ENCODE data around the gene PAWR.
"Not testable (repeated sequence)": the region's sequence is repeated elsewhere in the genome, so short reads cannot be mapped to it uniquely, and the experiment has no call there.

PAWR gene

DNA sequence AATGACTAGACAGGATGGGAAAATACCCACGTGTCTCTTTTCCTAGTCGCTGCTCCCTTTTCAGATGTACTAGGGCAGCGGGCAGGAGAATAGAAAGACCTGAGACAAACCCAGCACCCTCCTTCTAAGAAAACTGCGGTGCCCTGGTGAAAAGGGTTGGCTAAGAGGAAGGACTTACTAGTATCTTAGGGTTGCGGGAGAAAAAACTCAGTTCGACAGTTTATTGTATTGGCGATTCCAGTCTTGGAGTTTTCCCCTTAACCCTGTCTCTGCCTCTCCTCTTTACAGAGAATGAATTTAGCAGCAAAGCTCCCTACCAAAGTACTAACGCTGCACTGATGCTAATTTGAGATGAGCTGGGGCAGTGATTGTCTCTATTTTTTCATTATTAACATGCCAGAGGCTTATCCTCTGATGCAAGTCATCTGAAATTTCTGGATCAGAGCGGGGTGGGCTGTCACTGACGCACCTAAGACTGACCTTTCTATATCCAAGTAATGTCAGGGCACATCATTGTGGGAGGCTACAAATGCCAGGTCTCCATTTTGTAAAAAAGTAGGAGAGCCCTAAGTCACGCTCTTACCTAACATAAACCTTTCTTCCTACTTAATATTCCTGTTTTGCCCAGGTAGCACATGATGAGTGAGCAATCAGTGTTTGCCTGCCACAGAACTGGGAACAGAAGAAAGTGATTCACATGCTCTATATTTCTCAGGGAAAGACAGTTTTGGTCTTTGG, 916 bp upstream of the PAWR start:
- peak overlapping the region; percentile 80 for H3K4me3 Mint-ChIP-seq
- H3K9me3 Mint-ChIP-seq: no peaks in the 10 kb centered on the region
- peaks cover 16% of the 10 kb centered on the region for H3K4me1 Mint-ChIP-seq (ENCODE audit: low read depth)
- H3K36me3 Mint-ChIP-seq (ENCODE audit: low read depth): peaks cover 1% of the 10 kb centered on the region
- no peak for DNase-seq (ENCODE audit: low spot score)
- H3K27ac Mint-ChIP-seq: no peak overlapping the region
- peaks cover 57% of the 10 kb centered on the region for H3K27me3 Mint-ChIP-seq (ENCODE audit: low read depth)

DNA sequence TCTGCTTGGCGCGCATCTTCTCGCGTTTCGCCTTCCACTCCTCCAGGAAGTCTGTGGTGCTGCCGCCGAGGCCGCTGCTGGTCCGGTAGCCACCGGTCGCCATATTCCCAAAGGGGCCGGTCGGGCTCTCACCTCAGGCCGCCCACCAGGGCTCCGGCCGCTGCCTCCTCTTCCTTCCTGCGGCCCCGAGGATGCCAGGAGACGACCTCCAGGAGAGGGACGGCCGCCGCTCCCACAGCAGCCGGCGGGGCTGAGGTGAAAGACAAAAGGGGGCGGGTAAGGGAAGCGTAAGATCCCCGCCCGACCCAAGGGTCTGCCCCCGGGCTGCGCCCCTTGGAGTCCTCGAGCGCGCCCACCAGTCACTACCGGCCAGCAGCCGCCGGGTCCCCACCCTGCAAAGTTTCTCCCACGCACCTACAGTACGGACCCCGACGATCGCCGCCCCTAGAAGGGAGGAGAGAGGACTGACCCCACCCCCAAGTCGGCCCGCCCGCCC, 574 bp downstream of the PAWR start:
- Mint-ChIP-seq H3K4me3 (peak overlapping the region; percentile 80), H3K36me3 (ENCODE audit: low read depth) (peaks cover 1% of the 10 kb centered on the region), H3K27me3 (ENCODE audit: low read depth) (peaks cover 61% of the 10 kb centered on the region), H3K4me1 (ENCODE audit: low read depth) (peaks cover 16% of the 10 kb centered on the region), H3K9me3 (no peaks in the 10 kb centered on the region), H3K27ac (no peak overlapping the region)
- DNase-seq (ENCODE audit: low spot score): no peak

DNA sequence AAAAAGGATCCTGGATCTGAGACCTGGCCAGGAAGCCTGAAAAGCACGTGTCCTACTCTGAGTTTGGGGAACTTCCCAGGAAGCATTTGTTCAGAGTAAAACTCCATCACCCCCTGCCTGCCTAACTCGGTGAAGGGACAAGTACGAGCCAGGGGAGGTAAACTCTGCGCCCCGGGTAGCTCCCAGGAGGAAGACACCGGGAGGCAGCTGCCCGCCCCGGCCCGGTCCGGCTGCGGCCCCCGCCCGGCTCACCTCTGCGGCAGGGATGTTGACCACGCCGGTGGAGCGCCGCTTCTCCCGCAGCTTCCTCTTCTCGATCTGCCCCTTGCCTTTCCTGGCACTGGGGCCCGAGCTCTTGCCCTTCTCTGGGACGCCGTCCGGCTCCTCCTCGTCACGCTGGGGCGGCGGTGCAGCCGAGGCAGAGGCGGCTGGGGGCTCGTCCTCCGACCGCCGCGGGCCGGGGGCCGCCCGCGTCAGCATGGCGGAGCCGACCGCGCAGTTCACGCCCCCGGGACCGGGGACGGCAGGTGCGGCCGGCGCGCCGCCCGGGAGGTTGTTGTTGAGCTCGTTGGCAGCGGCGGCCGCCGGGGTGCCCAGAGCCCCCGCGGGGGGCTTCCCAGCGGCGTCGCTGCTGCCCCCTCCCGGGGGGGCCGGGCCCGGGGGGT, 1.2 kb downstream of the PAWR start:
- peaks cover 1% of the 10 kb centered on the region for H3K36me3 Mint-ChIP-seq (ENCODE audit: low read depth)
- peaks cover 16% of the 10 kb centered on the region for H3K4me1 Mint-ChIP-seq (ENCODE audit: low read depth)
- peaks cover 58% of the 10 kb centered on the region for H3K27me3 Mint-ChIP-seq (ENCODE audit: low read depth)
- no peak for DNase-seq (ENCODE audit: low spot score)
- no peak overlapping the region for H3K27ac Mint-ChIP-seq
- no peaks in the 10 kb centered on the region for H3K9me3 Mint-ChIP-seq
- peak overlapping the region; percentile 80 for H3K4me3 Mint-ChIP-seq

DNA sequence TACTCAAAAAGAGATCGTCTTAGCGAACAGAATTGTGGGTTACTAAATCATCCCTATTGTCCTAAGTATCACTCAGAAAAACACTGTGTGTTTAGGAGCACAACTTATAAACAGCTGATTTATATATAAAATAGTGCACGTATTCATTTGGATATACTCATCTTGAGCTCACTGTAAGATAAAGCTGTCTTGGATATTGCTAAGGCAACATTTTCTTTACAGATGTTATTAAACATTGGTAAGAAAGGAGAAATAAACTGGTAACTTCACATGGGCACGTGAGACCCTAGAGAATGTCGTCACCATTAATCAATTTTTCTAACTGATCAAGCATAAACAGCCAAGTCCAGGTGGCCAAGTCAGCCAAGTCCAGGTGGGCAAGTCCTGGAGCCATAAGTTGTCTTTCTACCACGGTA, 1.7 kb downstream of the PAWR start:
- Mint-ChIP-seq H3K4me1 (ENCODE audit: low read depth) (peaks cover 16% of the 10 kb centered on the region), H3K27ac (no peak overlapping the region), H3K27me3 (ENCODE audit: low read depth) (peaks cover 56% of the 10 kb centered on the region), H3K36me3 (ENCODE audit: low read depth) (peaks cover 1% of the 10 kb centered on the region), H3K4me3 (peak overlapping the region; percentile 68), H3K9me3 (no peaks in the 10 kb centered on the region)
- DNase-seq (ENCODE audit: low spot score): no peak

DNA sequence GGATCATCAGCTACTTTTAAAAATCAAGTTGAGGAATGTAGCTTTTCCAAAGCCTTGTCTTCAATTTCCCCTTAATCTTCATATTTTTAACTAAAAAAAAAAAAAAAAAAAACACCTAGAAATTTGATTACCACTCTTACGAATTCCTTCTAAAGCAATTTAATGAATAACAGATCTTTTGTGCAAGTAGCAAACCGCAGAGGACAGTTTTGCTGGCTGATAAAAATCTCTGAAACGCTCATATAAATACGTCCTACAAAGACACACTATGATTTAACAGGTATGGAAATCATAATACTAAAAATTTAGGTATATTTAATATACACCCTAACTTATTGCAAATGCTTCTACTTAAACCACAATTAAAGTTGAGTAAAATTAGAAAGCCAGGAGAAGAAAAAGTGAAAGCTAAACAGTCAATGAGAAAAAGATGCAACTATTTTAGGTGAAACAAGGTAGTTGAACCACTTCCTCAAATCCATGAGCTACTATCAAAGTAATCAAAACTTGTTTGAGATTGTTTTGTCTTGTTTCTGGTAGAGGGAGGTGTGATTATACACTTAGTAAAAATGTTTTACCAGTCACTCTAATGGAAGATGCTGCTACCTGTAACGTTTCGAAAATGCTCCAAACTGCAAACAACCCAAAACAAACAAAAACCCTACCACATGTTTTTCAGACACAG, 2.2 kb downstream of the PAWR start:
- Mint-ChIP-seq H3K9me3 (no peaks in the 10 kb centered on the region), H3K36me3 (ENCODE audit: low read depth) (peaks cover 1% of the 10 kb centered on the region), H3K4me1 (ENCODE audit: low read depth) (peaks cover 16% of the 10 kb centered on the region), H3K27me3 (ENCODE audit: low read depth) (peaks cover 55% of the 10 kb centered on the region), H3K27ac (no peak overlapping the region), H3K4me3 (peak overlapping the region; percentile 68)
- DNase-seq (ENCODE audit: low spot score): no peak

DNA sequence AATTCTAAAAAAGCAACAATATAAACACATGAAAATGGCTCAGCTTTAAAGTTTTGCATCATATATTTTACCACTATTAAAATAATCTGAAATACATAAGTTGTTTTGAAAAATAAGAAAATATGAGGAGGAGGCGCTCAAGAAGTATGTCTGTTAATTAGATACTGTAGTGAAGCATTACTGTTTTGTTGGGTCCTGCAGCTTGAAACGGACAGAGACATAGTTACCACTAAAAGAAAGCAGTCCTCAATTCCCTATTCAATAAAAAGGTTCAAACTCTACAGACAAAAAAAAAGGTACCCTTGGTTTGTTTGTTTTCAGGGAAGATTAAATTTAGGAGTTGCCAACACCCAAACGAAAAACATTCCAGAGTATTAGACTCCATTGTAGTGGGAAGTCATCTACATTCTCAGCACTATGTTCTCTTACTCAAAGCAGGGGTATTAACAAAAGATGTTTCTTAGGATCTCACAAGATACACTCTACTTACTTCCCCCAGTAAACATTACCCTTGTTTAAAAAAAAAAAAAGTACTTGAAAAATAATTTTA, 3.0 kb downstream of the PAWR start:
- Mint-ChIP-seq H3K36me3 (ENCODE audit: low read depth) (peaks cover 1% of the 10 kb centered on the region), H3K4me1 (ENCODE audit: low read depth) (peaks cover 16% of the 10 kb centered on the region), H3K27ac (no peak overlapping the region), H3K27me3 (ENCODE audit: low read depth) (peaks cover 47% of the 10 kb centered on the region), H3K4me3 (peak overlapping the region; percentile 41), H3K9me3 (no peaks in the 10 kb centered on the region)
- DNase-seq (ENCODE audit: low spot score): no peak

DNA sequence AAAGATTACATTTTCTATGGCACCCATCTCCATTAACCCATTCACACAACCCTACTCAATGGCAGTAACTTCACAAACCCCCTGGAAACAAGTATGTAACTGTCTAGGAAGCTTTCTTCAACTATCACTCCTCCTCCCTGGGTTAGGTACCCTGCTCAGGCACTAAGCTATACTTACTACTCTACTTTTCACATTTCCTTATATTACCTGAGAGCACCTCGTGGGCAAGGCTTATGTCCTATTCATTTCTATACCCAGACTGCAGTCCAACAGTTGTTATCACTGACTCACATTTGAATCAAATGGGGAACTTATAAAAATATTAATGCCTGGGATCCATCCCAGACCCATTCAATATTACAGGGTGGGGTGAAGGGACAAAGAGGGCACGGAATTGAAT, 4.6 kb downstream of the PAWR start:
- Mint-ChIP-seq H3K36me3 (ENCODE audit: low read depth) (peaks cover 1% of the 10 kb centered on the region), H3K4me3 (no peak overlapping the region), H3K27me3 (ENCODE audit: low read depth) (peaks cover 36% of the 10 kb centered on the region), H3K27ac (no peak overlapping the region), H3K9me3 (no peaks in the 10 kb centered on the region), H3K4me1 (ENCODE audit: low read depth) (peaks cover 13% of the 10 kb centered on the region)
- no peak for DNase-seq (ENCODE audit: low spot score)

DNA sequence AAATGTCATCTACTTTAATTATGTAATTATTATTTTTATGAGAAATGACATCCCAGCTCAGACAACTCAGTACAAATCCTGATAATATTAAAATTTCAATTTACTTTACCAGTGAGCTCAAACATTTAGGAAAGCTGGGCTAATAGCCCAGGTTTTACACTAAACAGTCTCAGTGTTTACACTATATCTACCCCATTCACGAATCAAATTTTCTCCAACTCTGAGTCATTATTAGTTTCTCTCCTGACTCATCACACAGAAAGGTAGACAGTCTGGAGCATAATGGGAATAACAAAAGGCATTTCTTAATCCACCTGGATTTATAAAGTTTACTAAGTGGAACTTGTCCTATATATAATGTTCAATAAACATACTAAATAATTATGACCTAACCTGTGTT, 5.7 kb downstream of the PAWR start:
- no peak for DNase-seq (ENCODE audit: low spot score)
- Mint-ChIP-seq H3K9me3 (no peaks in the 10 kb centered on the region), H3K27ac (no peak overlapping the region), H3K36me3 (ENCODE audit: low read depth) (peaks cover 1% of the 10 kb centered on the region), H3K27me3 (ENCODE audit: low read depth) (peaks cover 36% of the 10 kb centered on the region), H3K4me3 (no peak overlapping the region), H3K4me1 (ENCODE audit: low read depth) (peaks cover 13% of the 10 kb centered on the region)

DNA sequence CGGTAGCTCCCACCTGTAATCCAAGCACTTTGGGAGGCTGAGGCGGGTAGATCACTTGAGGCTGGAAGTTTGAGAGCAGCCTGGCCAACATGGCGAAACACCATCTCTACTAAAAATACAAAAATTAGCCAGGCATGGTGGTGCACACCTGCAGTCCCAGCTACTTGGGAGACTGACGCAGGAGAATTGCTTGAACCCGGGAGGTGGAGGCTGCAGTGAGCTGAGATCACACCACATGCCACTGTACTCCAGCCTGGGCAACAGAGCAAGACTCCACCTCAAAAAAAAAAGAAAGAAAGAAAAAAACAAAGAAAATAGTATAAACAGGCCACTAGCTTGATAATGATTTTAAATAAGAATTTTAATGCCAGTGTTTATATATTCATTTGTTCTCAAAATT, 6.4 kb downstream of the PAWR start:
- not testable (repeated sequence) for DNase-seq (ENCODE audit: low spot score); H3K9me3 Mint-ChIP-seq; H3K27ac Mint-ChIP-seq; H3K36me3 Mint-ChIP-seq (ENCODE audit: low read depth); H3K4me3 Mint-ChIP-seq
- Mint-ChIP-seq H3K4me1 (ENCODE audit: low read depth) (peaks cover 13% of the 10 kb centered on the region), H3K27me3 (ENCODE audit: low read depth) (peaks cover 36% of the 10 kb centered on the region)

DNA sequence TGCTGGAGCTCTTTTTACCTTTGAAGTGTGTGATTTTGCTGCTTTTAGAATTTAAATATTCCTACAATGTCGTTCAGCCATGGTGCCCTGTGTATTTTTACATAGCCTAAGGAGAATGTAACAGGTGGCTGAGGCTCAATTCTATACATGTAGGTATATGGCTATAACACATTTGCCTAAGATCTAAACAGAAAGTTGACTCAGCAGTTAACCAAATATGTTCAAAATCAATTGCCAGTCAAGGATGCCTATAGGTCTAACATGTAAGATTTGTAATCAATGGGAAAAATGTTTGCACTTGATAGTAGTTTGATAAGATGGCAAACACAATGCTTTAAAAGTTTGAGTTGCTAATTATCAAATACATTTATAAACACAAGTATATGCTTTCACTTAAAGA, 8.2 kb downstream of the PAWR start:
- Mint-ChIP-seq H3K36me3 (ENCODE audit: low read depth) (no peaks in the 10 kb centered on the region), H3K4me1 (ENCODE audit: low read depth) (no peaks in the 10 kb centered on the region), H3K4me3 (no peak overlapping the region), H3K27me3 (ENCODE audit: low read depth) (peaks cover 24% of the 10 kb centered on the region), H3K27ac (no peak overlapping the region), H3K9me3 (no peaks in the 10 kb centered on the region)
- no peak for DNase-seq (ENCODE audit: low spot score)

DNA sequence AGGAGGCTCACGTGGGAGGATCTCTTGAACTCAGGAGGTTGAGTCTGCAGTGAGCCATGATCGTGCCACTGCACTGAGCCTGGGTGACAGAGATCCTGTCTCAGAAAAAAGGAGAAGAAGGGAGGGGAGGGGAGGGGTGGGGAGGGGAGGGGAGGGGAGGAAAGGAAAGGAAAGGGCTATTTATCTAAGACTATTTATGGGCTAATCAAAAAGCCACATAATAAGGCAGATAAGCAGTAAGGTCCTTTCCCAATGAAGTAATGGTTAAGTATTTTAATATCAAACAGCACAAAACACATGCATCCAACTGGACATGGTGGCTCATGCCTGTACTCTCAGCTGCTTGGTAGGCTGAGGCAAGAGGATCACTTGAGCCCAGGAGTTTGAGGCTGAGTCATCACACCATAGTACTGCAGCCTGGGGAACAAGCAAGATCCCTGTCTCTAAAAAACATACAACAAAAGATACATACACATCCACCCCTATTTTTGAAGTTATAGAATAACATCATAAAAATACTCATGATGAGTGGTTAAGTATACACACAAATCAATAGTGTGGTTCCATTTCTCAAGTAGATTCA, 9.7 kb downstream of the PAWR start:
- Mint-ChIP-seq H3K4me3 (no peak overlapping the region), H3K27ac (no peak overlapping the region), H3K9me3 (no peaks in the 10 kb centered on the region), H3K4me1 (ENCODE audit: low read depth) (no peaks in the 10 kb centered on the region), H3K27me3 (ENCODE audit: low read depth) (peaks cover 14% of the 10 kb centered on the region), H3K36me3 (ENCODE audit: low read depth) (no peaks in the 10 kb centered on the region)
- DNase-seq (ENCODE audit: low spot score): no peak

DNA sequence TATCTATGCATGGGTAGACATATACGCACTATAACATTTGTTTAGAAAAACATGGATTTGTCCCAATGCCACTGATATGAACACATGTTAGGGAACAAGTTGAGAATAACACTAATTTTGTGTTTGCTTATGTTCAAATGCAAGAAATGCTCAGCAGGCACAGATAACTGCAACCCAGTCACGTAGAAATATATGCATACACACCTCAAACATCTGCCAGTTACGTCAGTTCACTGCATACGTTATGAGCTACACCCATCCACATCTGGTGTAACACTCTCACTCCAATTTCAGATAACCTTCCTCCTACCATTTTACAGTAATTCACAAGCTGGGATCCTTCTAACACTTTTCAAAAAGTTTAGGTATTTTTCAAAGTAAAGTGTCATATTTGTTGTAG, 10.7 kb downstream of the PAWR start:
- H3K27ac Mint-ChIP-seq: no peak overlapping the region
- no peaks in the 10 kb centered on the region for H3K36me3 Mint-ChIP-seq (ENCODE audit: low read depth)
- H3K27me3 Mint-ChIP-seq (ENCODE audit: low read depth): peaks cover 11% of the 10 kb centered on the region
- H3K4me3 Mint-ChIP-seq: no peak overlapping the region
- DNase-seq (ENCODE audit: low spot score): no peak
- H3K9me3 Mint-ChIP-seq: no peaks in the 10 kb centered on the region
- H3K4me1 Mint-ChIP-seq (ENCODE audit: low read depth): no peaks in the 10 kb centered on the region

DNA sequence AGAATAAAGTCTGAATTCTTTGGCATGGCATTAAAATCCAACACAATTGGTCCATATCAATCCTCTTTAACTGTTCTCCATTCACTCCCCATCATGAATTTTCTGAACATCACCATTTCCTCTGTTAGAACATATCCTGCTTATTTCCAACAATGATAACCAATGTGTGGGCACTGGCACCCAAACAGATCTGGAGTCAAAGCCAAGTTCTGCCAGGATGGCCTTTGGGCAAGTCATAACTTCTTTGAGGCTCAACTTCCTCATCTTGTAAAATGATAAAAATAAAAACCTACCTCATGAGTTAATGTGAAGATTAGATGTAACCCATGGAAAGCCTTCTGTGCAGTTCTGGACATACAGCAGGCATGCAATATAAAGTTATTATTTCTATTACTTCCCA, 12.5 kb downstream of the PAWR start:
- peaks cover 11% of the 10 kb centered on the region for H3K27me3 Mint-ChIP-seq (ENCODE audit: low read depth)
- H3K4me1 Mint-ChIP-seq (ENCODE audit: low read depth): no peaks in the 10 kb centered on the region
- no peak overlapping the region for H3K27ac Mint-ChIP-seq
- no peak for DNase-seq (ENCODE audit: low spot score)
- H3K36me3 Mint-ChIP-seq (ENCODE audit: low read depth): no peaks in the 10 kb centered on the region
- no peaks in the 10 kb centered on the region for H3K9me3 Mint-ChIP-seq
- H3K4me3 Mint-ChIP-seq: no peak overlapping the region

DNA sequence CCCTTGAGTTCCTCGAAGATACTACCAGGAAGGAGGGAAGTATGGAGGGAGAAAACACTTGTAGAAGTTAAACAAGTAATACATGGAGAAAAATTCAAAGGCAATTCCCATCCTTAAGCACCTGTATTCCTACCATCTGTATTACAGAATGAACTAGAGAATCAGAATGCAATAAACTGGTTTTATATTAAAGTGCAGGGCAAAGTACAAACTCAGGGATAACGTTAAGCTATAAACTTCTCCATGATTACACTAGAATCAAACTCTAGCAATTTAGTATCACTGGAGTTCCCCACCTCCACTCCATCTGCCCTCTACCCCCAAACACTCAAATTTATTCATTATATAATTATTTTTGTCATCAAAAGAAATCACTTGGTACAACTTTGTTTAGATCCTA, 13.1 kb downstream of the PAWR start:
- peaks cover 11% of the 10 kb centered on the region for H3K27me3 Mint-ChIP-seq (ENCODE audit: low read depth)
- no peak overlapping the region for H3K27ac Mint-ChIP-seq
- DNase-seq (ENCODE audit: low spot score): no peak
- H3K9me3 Mint-ChIP-seq: no peaks in the 10 kb centered on the region
- no peak overlapping the region for H3K4me3 Mint-ChIP-seq
- H3K4me1 Mint-ChIP-seq (ENCODE audit: low read depth): no peaks in the 10 kb centered on the region
- no peaks in the 10 kb centered on the region for H3K36me3 Mint-ChIP-seq (ENCODE audit: low read depth)

Measured in T-helper 2 cell treated with Interferon-gamma antibody and Interleukin-4, amounts not matched to agents 5 μg/mL and 100 μg/mL, for 36 hours (primary cell).